GM18526 (cell line): Measurements from ENCODE around the gene CDC73.

Source experiments
- POLR2A ChIP-seq: IDR thresholded peaks from 3 replicates; pipeline ENCODE4 v1.6.1; 2011; ENCODE audit not compliant: insufficient read length; ENCODE audit errors: extremely low read depth

Gene CDC73

GRCh38 chr1:193142409-193142808 lies 20.6 kb downstream of the CDC73 start:
- TF ChIP-seq POLR2A: no peak

- TF ChIP-seq POLR2A: no peak
Observed at GRCh38 chr1:193143285-193143684, 21.5 kb downstream of the CDC73 start.

DNA sequence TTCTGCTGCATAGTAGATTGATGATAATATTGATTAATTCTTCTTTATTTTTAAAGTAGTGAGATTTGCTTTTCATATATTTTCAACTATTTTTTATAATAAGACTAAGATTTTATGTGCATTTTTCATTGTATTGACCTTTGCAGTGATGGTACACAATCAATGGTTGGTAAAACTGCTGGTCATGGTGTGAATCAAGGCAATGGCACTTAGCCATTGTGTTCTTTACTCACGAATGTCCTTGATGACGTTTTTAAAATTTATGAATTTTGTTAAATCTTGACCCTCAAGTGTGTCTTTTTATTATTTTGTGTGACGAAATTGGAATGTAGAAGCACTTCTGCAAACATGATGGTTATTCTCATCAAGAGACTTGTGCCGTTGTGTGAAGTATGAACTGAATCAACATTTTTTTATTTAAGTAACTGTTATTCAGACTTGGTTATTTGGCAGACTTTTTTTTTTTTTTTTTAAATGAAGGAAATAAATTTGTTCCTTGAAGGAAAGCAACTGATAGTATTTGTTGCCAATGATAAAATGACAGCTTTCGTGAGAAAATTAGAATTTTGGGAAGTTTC lies 22.6 kb downstream of the CDC73 start:
- TF ChIP-seq POLR2A: no peak

- TF ChIP-seq POLR2A: no peak
Observed at GRCh38 chr1:193144999-193145398, 23.2 kb downstream of the CDC73 start.

- no peak for TF ChIP-seq POLR2A
Observed at GRCh38 chr1:193156117-193156821, 34.4 kb downstream of the CDC73 start.

- no peak for TF ChIP-seq POLR2A
Observed at GRCh38 chr1:193156822-193157142, 35.0 kb downstream of the CDC73 start.

DNA sequence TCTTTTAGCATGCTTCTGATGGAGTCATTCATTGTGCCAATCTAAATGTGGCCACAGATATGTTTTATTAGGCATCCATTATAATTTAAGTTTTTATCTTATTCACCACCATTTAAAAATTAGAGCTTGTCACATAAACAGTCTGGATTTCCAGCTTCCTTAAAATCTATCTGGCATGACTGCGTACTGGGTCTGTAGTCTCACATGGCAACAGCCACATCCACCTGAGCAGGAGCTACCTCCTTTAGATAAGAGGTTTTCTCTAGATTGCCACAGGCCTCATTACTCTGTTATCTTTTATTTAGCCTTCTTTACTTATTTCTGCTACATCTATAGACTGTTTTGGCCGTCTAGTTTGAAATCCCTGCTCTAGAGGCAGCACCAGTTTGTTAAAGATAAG lies 35.5 kb downstream of the CDC73 start:
- TF ChIP-seq POLR2A: no peak

DNA sequence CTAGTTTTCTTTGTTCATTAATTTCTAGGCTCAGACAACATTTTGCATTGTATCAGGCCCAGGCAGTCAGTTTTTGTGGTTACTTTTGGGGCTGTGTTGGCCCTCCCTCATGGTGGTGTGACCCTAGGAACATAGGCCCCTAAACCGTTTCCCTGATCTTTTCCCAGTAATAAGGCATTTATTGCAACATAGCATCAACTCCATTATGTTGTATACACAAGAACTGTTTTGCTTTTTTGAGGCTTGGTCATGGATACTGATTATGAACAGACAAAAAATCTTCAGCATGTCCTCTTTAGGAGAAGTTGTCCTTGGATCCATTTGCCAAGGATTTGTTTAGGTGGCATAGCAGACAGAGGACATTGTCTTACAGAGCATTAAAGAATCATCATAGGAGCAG lies 54.3 kb downstream of the CDC73 start:
- TF ChIP-seq POLR2A: no peak

DNA sequence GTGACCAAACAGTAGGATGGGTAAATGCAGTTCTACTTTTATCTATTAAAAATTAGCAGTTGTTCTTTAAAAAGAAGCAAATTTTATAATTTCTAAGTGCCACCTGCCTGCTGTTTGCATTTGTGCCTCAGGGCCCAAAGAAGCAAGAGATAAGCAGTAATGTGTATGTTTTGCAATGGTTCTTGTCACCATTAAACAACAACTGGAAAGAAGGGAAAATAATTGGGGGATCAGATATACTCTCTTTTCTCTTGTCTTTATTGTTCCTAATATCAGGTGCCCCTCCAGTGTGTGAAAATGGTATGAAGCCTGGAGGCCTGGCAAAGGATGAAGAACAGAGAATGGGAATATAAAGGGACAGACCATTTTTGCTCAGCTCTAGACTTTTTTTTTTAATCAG lies 55.0 kb downstream of the CDC73 start:
- TF ChIP-seq POLR2A: no peak

DNA sequence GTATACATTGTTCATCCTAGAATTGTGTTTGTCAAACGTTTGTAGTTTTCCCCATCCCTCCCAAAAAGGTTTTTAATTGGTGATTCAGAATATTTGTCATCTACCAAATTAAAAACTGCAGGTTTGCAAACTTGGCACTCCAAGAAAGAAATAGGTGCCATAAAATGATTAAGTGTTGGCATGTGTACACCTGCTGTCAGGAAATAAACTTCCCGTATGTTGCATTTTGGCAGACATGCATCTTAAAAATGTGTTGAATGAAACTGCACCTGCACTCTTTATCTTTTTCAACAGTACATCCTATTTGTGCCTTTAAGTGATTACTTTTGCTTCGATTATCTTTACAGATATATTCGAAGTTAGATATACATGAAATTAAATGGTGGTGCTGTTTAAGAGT lies 57.3 kb downstream of the CDC73 start:
- no peak for TF ChIP-seq POLR2A

DNA sequence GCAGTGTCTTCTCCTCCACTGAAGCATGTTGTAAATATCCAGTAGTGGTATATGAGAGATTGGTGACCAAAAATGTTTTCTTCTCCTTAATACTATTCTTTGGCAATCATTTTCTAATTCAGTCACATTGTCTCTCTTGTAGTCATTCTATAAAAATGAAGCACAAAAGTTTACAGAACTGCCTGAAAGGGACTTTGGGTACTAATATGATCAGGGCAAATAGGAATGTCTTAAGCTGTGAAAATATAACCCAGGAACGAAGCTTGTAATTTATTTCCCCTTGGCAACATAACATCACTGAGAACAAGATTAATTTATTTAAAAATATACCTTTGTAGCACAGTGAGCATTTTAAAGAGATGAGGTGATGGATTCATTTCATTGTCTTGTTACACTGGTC lies 59.7 kb downstream of the CDC73 start:
- no peak for TF ChIP-seq POLR2A

DNA sequence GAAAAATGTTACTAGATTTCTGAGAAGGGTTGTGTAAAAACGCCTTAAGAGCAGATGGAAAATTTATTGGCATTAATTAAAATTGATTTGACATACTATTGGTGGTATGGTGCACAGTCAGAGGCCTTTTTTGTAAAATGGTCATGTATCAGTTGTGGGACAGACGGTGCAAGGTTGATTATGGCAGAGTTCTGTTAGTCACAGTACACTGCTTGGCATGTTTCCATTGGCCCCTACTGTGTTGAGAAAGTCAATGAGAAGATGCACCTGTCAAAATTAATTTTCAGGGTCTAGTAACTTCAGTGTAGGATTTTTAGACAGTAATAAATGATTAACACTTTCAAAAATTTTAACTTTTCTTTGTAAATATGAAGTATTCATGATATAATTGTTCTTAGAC lies 60.2 kb downstream of the CDC73 start:
- no peak for TF ChIP-seq POLR2A

DNA sequence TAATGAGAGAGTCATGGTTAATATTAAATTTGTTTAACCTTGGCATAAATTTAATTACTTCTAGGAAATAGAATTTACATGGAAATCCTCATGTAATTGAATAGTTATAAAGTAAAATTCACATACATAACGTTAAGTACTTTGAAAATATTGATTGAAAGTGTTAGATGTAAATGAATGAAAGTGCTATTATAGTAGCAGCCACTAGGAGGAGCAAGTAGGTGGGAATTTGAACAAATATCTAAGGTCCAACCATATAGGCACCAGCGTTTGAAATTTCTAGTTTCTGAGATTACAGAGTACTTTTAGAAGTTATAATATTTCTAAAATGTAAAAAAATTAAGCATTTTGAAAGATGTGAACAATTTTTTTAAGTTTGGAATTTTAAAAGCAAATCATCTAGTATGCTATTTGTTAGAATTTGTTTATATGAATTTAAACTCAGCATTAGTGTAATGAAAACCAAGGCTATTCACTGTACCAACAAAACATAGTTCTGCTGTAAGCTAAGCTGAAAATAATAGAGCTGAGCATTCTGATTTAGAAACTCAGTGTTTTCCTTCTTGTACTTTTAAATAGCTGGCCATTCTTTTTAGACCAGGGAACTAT lies 61.3 kb downstream of the CDC73 start:
- TF ChIP-seq POLR2A: no peak

GRCh38 chr1:193184776-193185175 lies 62.9 kb downstream of the CDC73 start:
- no peak for TF ChIP-seq POLR2A

- no peak for TF ChIP-seq POLR2A
Observed at GRCh38 chr1:193185211-193185610, 63.4 kb downstream of the CDC73 start.

DNA sequence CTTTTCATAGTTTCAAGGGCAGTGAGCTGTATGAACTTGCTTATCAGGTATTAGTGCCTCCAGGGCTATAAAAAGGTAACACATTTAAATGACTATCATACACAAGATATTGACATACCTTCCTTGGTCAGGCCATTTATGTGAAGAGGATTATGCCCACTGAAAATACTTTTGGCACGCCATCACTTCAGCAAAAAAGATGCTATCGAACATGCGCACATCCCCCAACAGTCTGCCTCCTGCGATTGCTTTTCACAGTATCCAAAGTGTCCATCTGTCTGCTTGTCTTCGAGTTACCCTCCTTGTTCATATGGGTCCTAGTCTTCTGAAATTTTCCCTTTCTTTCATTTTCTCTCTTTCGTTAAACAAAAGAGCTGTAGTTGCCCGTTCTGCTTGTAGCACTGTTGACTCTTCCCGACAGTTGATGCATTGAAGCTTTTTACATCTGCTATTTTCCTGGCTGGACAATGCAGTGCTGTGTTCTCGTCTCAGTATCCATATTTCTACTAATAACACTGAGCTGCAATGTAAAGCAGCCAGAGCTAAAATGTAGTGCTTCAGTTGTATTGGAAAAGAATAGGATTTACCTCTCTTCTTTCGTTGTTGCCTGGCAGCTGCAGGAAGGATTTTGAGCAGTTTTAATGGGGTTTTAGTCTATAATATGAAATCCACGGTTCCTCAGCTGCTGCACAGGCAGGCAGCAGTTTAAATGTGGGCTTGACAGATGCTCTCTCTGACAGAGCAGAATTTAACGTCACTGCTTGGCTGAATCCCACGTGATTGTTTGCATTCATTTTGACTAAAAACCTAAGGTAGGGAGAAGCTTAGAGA lies 64.3 kb downstream of the CDC73 start, which contains the start of gene B3GALT2:
Gene B3GALT2 (minus strand): TSS at position 713 of the 831 bp plus-strand sequence. CDS start 5,051 bp downstream, outside the sequence.
- no peak for TF ChIP-seq POLR2A
